Erythroblast (primary cell): ENCODE measurements around the gene ZNF618.

ENCODE experiments used
- GATA1 ChIP-seq: IDR thresholded peaks from 2 replicates; pipeline ENCODE4 v1.6.1; 2011; ENCODE audit warnings: low read depth, mild to moderate bottlenecking, control low read depth, low read length, moderate library complexity
- POLR2A ChIP-seq: IDR thresholded peaks from 2 replicates; pipeline ENCODE4 v1.6.1; 2011; ENCODE audit warnings: mild to moderate bottlenecking, low read length

GRCh38 chr9:113903514-113904077 is 27.5 kb downstream of the ZNF618 start:
- no peak for TF ChIP-seq POLR2A
- no peak for TF ChIP-seq GATA1
